Activated CD8-positive, alpha-beta memory T cell treated with anti-CD3 and anti-CD28 coated beads, Interleukin-2, amount 10 ng/mL, durations not matched to agents 7 days and 5 days (primary cell): ENCODE results near the gene EGLN3. TPM values are rescaled to one million over a fixed set of nuclear protein-coding genes. Genes with fewer than 3 reads are reported as not detected.
"Not testable (repeated sequence)": the region's sequence is repeated elsewhere in the genome, so short reads cannot be mapped to it uniquely, and the experiment has no call there.

Experiments
- ATAC-seq: fragments of 150-1000 bp; cut with Tn5 transposase; one replicate; pipeline ENCODE4 v1.10.0; 2021; ENCODE audit warnings: moderate library complexity
- CTCF ChIA-PET: fragments of 350-600 bp; sonication (Branson Sonifier 250); formaldehyde crosslinking; loops from one replicate; lab custom pipeline; 2021; ENCODE audit warnings: antibody characterized with exemption; lab: Charles Lee
- DNase-seq: peaks from one replicate; pipeline ENCODE4 v3.0.0-alpha.2; 2020
- H3K27ac Mint-ChIP-seq: one replicate; pipeline ENCODE4 v1.8.0; 2021; ENCODE audit warnings: mild to moderate bottlenecking, mixed read lengths
- H3K27me3 Mint-ChIP-seq: one replicate; pipeline ENCODE4 v1.8.0; 2021; ENCODE audit warnings: mixed read lengths
- H3K36me3 Mint-ChIP-seq: one replicate; pipeline ENCODE4 v1.8.0; 2021; ENCODE audit warnings: mild to moderate bottlenecking, mixed read lengths
- H3K4me1 Mint-ChIP-seq: one replicate; pipeline ENCODE4 v1.8.0; 2021; ENCODE audit warnings: mixed read lengths
- H3K4me3 Mint-ChIP-seq: one replicate; pipeline ENCODE4 v1.8.0; 2021; ENCODE audit warnings: mild to moderate bottlenecking, moderate library complexity, mixed read lengths
- H3K9me3 Mint-ChIP-seq: one replicate; pipeline ENCODE4 v1.8.0; 2022; ENCODE audit warnings: low read depth, mixed read lengths
- total RNA-seq, 2 experiments: library from RNA; stranded (reverse); gene quantifications; one replicate each; pipeline ENCODE4 v1.2.3, GENCODE V29; 2021

Gene EGLN3
- total RNA-seq, 2 experiments from 2014 or later = 4.3 to 5.0 TPM

DNA sequence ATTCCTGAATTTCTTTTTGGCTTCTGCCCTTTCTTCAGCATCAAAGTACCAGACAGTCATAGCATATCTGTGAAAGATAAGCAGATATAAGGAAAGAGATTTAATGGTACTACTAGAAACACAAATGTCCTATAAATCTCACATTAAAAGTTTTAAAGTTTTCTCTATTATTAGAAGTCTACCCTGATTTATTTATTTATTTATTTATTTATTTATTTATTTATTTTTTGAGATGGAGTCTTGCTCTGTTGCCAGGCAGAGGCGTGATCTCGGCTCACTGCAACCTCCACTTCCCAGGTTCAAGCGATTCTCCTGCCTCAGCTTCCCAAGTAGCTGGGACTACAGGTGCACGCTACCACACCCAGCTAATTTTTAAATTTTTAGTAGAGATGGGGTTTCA lies 23.9 kb downstream of the EGLN3 start:
- CTCF ChIA-PET, H3K9me3 Mint-ChIP-seq, H3K4me1 Mint-ChIP-seq, ATAC-seq, H3K4me3 Mint-ChIP-seq, DNase-seq, H3K36me3 Mint-ChIP-seq, H3K27ac Mint-ChIP-seq, H3K27me3 Mint-ChIP-seq: not testable (repeated sequence)

DNA sequence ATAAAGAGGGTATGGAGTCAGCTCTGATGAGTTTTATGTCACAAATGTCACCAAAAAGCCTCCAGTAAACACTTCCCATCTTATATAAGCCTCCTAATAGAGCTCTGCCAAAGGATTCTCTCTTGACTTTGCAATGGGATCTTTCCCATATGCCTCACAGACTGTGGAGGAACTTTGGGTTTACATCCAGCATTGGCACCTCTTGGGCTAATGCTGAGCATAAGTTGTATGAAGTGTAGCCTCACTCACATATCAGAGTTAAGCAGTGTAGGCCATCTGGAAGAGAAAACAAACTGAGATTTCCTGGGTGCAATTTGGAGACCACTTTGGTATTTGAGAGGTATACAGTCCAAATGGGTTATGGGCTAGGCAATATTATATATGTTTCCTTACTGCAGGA lies 24.9 kb downstream of the EGLN3 start:
- no peak for ATAC-seq
- no peaks in the 10 kb centered on the region for H3K4me1 Mint-ChIP-seq
- no peaks in the 10 kb centered on the region for H3K27me3 Mint-ChIP-seq
- CTCF ChIA-PET = no interaction called here
- H3K4me3 Mint-ChIP-seq = no peak overlapping the region
- H3K9me3 Mint-ChIP-seq = peaks cover 3% of the 10 kb centered on the region
- no peak for DNase-seq
- H3K36me3 Mint-ChIP-seq = no peaks in the 10 kb centered on the region
- H3K27ac Mint-ChIP-seq = no peak overlapping the region

DNA sequence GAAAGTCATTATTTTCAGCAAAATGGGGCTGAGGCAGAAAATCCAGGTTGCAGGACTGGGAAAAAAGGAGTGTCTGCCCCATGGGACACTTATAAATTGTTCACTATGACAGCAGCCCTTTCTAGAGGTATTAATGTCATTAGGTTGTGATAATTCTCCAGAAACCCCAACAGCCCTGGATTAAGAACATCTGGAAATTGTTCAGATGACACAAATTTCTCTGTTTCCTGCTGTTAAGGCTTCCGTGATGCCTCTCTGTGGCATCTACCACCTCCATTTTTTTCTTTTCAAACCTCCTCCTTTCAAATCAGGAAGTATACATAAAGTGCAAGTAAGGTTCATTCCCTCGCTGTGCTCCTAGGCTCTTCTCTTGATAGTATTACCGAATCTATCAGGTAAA lies 25.6 kb downstream of the EGLN3 start:
- no peak for ATAC-seq
- H3K4me1 Mint-ChIP-seq = no peaks in the 10 kb centered on the region
- H3K27me3 Mint-ChIP-seq = no peaks in the 10 kb centered on the region
- no peaks in the 10 kb centered on the region for H3K36me3 Mint-ChIP-seq
- no peak overlapping the region for H3K4me3 Mint-ChIP-seq
- no peak for DNase-seq
- peaks cover 3% of the 10 kb centered on the region for H3K9me3 Mint-ChIP-seq
- CTCF ChIA-PET = no interaction called here
- no peak overlapping the region for H3K27ac Mint-ChIP-seq

DNA sequence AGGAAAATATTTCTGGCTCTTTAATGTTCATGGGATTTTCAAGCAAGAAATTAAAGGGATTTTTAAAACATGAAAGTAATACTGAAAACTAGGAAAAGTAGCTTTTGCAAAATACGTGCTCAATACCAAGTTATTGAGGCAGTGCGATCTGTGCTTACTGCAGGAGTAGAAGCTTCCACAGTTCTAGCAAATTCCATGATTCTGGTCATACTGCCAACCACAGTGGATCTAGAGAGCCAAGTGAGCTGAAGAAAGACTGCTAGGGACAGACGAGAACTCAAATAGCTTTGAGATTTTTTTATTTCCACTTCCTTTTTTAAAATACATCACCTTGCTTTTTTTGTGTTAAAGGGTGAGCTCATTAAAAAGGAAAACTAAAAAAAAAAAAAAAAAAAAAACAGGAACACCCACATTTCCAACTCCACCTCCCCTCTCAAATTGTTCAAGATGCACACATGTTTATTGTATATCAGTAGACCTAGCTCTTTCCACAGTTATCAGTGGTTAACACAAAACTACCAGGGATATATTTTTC lies 26.2 kb downstream of the EGLN3 start:
- H3K9me3 Mint-ChIP-seq = peaks cover 3% of the 10 kb centered on the region
- no peak overlapping the region for H3K4me3 Mint-ChIP-seq
- H3K27me3 Mint-ChIP-seq = no peaks in the 10 kb centered on the region
- CTCF ChIA-PET = no interaction called here
- no peaks in the 10 kb centered on the region for H3K36me3 Mint-ChIP-seq
- no peak overlapping the region for H3K27ac Mint-ChIP-seq
- H3K4me1 Mint-ChIP-seq = no peaks in the 10 kb centered on the region
- ATAC-seq = no peak
- DNase-seq = no peak

DNA sequence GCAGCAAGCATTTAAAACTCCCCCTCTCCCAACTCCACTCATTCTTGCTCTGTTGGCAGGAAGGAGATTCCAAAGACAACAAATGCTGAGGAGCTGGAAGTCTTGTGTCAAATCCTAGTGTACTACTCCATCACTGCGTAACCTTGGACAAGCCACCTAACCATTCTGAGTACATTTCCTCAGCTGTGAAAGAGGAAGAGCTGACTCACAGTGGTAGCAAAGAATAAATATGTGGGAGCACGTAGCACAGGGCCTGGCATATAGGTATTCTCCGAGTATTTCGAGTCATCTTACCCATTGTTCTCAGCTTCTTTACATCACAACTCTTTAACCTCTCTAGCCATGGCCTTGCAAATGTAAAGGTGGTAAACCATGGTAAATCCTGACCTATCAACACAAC lies 28.7 kb downstream of the EGLN3 start:
- Mint-ChIP-seq H3K4me1 (no peaks in the 10 kb centered on the region), H3K36me3 (no peaks in the 10 kb centered on the region), H3K27ac (no peak overlapping the region), H3K4me3 (no peak overlapping the region), H3K9me3 (no peaks in the 10 kb centered on the region), H3K27me3 (no peaks in the 10 kb centered on the region)
- ATAC-seq (no peak), DNase-seq (no peak)
- CTCF ChIA-PET = no interaction called here

DNA sequence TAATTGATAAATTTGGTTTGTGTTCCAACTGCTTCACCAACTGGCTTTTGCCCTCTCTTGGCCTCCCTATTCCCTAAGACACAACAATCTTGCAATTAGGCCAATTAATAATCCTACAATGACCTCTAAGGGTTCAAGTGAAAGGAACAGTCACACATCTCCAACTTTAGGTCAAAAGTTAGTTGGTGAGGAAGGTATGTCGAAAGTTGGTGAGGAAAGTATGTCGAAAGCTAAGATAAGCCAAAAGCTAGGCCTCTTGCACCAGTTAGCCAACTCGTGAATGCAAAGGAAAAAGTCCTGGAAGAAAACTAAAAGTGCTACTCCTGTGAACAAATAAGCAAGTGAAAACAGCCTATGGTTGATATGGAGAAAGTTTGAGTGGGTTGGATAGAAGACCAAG lies 32.6 kb downstream of the EGLN3 start:
- CTCF ChIA-PET = no interaction called here
- no peak overlapping the region for H3K4me3 Mint-ChIP-seq

DNA sequence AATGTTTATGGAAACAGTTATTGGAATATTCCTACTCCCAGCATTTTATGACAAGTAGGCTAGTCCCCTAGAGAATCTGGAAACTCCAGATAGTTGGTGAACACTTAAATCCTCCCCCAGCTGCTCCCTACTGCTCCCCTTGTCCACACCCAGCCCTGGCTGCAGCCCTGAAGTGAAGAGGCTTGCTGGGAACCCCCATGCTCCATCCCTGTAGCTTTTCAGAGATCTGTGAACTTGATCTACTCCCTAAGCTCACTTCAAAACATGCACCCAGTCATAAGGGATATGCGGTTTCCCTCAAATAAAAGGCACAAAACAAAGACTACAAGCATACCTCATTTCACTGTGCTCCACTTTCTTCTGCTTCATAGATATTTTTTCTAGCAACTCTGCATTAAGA lies 33.2 kb downstream of the EGLN3 start:
- no peaks in the 10 kb centered on the region for H3K36me3 Mint-ChIP-seq
- no peaks in the 10 kb centered on the region for H3K27me3 Mint-ChIP-seq
- CTCF ChIA-PET = no interaction called here
- DNase-seq = no peak
- no peak overlapping the region for H3K27ac Mint-ChIP-seq
- H3K4me3 Mint-ChIP-seq = no peak overlapping the region
- no peak for ATAC-seq
- H3K4me1 Mint-ChIP-seq = no peaks in the 10 kb centered on the region
- H3K9me3 Mint-ChIP-seq = no peaks in the 10 kb centered on the region

More for the DNA sequence above, 32.6 kb downstream of the EGLN3 start:
- Mint-ChIP-seq H3K4me1 (no peaks in the 10 kb centered on the region), H3K27ac (no peak overlapping the region), H3K36me3 (no peaks in the 10 kb centered on the region), H3K9me3 (no peaks in the 10 kb centered on the region), H3K27me3 (no peaks in the 10 kb centered on the region)
- no peak for ATAC-seq
- DNase-seq = no peak

DNA sequence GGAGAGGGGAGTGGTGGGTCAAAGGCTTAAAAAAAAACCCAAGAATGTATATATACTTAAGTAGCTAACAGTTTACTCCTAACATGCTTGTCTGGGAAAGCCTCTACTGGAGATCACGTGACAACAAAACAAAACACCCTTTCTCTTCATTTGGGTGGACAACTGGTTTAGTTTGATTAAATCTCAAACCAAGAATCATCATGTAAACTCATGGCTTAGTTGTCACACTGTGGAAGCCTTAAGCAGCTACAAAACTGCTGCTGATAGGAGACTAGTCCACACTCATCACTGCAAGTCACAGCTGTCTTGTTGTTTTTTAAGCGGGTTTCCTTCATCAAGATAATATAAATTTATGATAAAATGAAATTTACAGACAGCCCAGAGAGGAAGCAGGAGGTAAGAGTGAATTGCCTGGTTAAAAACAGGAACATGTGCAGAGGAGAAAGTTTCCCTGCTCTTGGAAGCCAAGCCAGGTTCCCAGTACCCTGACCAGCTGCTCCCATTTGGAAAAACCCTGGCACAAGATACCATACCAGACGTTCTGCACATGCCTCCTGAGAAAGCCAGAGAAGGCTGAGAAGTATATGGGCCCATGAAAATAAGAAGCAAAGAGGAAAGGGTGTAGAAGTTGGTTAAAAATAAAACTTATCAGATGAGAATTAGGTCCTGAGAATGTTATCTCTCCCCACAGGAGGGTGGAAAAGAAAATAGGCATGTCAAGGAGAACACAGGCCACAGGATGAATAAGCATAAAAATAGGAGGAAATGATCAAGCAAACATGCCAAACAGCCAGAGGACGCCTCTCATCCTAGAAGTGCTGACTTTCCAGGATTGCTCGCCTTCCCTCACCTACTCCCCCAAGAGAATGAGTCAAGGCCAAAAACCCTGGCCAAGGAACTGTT lies 34.0 kb downstream of the EGLN3 start:
- H3K27ac Mint-ChIP-seq = no peak overlapping the region
- no peaks in the 10 kb centered on the region for H3K9me3 Mint-ChIP-seq
- no peaks in the 10 kb centered on the region for H3K36me3 Mint-ChIP-seq
- CTCF ChIA-PET = no interaction called here
- DNase-seq (no peak), ATAC-seq (no peak)
- no peaks in the 10 kb centered on the region for H3K4me1 Mint-ChIP-seq
- H3K27me3 Mint-ChIP-seq = no peaks in the 10 kb centered on the region
- H3K4me3 Mint-ChIP-seq = no peak overlapping the region

DNA sequence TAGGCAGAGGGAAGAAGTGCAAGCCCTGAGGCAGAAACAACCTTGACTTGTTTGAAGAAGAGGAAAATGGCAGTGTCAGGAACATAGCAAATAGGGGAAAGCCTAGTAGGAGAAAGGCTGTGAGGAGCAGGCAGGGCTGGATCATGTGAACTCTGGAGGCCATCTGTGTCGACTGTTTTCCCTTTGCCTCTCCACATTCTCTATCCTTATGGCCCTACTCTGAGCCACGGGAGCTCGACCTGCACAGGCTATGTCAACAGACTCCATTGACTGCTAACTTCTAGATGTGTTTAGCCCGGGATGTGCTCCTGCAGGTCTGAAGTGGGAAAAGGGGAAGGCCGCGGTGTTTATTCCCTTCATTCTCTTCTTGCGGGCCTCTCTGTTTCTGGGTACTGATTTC lies 35.2 kb downstream of the EGLN3 start:
- no peak for DNase-seq
- H3K27me3 Mint-ChIP-seq = no peaks in the 10 kb centered on the region
- no peak for ATAC-seq
- no peaks in the 10 kb centered on the region for H3K4me1 Mint-ChIP-seq
- no peaks in the 10 kb centered on the region for H3K36me3 Mint-ChIP-seq
- no peak overlapping the region for H3K27ac Mint-ChIP-seq
- H3K9me3 Mint-ChIP-seq = no peaks in the 10 kb centered on the region
- no peak overlapping the region for H3K4me3 Mint-ChIP-seq
- CTCF ChIA-PET = interaction anchor here (0.6 kb wide), 1 partner anchor 80 kb away, joined by 3 read pairs; no protein-coding TSS in a partner anchor

DNA sequence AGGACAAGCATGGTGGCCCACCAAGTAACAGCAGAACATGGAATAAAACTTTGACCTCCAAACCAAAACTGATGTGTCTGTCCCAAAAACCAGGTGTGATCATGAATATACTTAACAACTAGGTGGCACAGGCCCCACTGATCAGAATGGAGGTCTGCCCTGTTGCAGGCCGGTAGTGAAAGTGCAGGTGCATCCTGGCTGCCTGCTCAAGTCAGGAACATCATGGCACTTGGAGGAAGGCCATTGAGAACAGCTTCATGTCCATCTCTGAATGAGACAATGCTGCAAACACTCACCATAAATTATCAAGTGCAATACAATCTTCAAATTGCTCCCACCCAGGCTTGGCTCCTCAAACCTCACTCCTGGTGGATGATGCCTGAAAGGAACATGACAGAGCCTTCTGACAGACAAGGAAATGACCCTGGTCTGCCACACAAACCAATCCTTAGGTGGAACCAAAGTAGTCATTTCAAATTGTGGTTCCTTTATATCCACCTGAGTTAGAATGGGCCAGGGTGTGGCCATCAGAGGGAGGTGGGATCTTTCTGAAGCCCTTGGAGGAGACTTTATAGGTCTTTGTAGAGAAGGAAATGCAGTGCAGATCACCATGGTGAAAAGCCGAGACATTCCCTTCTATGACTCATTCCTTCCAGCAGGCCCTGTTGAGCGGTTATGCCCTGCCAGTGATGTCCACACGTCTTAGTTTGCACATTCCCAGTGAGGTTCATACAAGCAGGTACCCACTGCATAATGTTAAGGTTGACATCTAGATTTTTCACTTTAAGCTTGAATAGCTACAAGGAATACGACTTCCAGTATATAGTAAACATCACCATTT lies 36.0 kb downstream of the EGLN3 start:
- CTCF ChIA-PET = interaction anchor here (0.6 kb wide), 1 partner anchor 79 kb away, joined by 3 read pairs; no protein-coding TSS in a partner anchor
- Mint-ChIP-seq H3K36me3 (no peaks in the 10 kb centered on the region), H3K27me3 (no peaks in the 10 kb centered on the region), H3K27ac (no peak overlapping the region), H3K4me3 (no peak overlapping the region), H3K4me1 (no peaks in the 10 kb centered on the region), H3K9me3 (no peaks in the 10 kb centered on the region)
- ATAC-seq = no peak
- no peak for DNase-seq

DNA sequence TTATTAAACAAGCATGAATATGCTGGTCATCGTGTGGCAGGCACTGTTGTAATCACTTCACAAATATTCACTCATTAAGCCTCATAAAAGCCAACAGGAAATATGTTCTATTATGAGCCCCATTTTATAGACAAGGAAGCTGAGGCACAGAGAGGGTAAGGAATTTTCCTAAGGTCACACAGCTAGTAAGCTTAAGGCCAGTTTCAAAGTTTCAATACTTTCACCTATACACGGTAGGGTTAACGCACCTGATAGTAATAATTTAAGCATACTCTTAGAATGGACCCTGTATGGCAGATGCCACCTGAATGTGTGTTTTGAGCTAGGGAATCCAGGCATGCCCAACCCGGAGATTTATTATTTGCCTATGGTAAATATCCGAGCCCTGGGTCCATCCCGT lies 39.8 kb downstream of the EGLN3 start:
- CTCF ChIA-PET = interaction anchor here (1.0 kb wide), 1 partner anchor 12 kb away, joined by 3 read pairs; no protein-coding TSS in a partner anchor
- Mint-ChIP-seq H3K36me3 (no peaks in the 10 kb centered on the region), H3K9me3 (no peaks in the 10 kb centered on the region), H3K27ac (no peak overlapping the region), H3K4me3 (no peak overlapping the region), H3K27me3 (no peaks in the 10 kb centered on the region), H3K4me1 (no peaks in the 10 kb centered on the region)
- DNase-seq (no peak), ATAC-seq (no peak)

DNA sequence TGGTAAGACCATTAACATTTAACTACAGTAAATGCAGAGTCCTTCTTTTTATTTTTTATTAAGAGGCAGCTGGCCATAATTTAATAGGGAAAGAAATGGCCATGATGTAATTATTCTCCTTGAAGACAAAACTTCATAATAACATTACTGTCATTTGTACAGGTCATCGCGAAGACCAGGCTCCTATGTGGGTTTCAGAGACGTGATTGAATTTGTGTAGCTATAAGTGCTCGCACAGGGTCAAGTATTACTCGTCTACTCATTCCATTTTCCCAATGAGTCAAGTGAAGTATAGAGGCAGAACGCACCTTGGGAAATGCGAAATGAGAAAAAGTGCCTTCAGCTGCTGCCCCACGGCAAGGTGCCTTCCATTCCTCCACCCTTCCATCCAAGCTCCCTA lies 40.4 kb downstream of the EGLN3 start:
- no peak overlapping the region for H3K27ac Mint-ChIP-seq

DNA sequence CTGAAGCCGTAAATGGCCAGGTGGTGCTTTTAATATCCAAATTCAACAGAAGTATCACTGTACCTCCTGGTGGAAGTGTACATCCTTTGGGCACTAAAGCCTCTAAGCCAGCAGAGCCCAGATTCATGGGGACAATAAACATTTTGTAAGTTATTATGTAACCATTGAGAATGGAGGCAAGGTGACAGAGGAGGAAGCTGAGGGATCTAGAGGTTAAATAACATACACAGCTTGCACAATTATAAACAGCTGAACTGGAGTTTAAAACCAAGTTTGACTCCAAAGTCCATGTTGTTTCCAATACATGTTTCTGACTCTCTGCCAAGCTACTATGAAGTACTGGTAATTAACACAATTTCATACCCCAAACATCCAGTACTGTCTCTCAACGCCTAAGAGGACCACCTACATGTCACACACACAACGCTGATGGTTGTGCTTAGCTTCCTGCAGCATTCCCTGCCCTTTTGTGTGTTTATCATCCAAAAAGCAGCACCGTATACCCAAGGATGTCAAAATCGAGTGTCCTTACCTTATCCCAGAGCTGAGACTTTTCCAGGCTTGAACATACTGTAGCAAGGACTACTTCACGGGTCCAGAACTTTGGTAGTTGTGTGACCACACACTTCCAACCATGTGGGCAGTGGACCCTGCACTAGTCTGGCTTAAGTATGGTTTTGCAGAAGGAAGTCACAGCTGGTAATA lies 41.3 kb downstream of the EGLN3 start:
- no peak for DNase-seq
- Mint-ChIP-seq H3K4me1 (no peaks in the 10 kb centered on the region), H3K9me3 (no peaks in the 10 kb centered on the region), H3K27me3 (no peaks in the 10 kb centered on the region), H3K27ac (no peak overlapping the region), H3K36me3 (no peaks in the 10 kb centered on the region), H3K4me3 (no peak overlapping the region)
- CTCF ChIA-PET = no interaction called here
- ATAC-seq = no peak

More for the DNA sequence above, 40.4 kb downstream of the EGLN3 start:
- no peak for ATAC-seq
- Mint-ChIP-seq H3K27me3 (no peaks in the 10 kb centered on the region), H3K36me3 (no peaks in the 10 kb centered on the region), H3K9me3 (no peaks in the 10 kb centered on the region), H3K4me1 (no peaks in the 10 kb centered on the region), H3K4me3 (no peak overlapping the region)
- CTCF ChIA-PET = interaction anchor here (1.0 kb wide), 1 partner anchor 13 kb away, joined by 3 read pairs; no protein-coding TSS in a partner anchor
- DNase-seq = no peak
